IMR-90 (cell line): Measurements from ENCODE around the gene GARIN3.
"Not testable (repeated sequence)": the region's sequence is repeated elsewhere in the genome, so short reads cannot be mapped to it uniquely, and the experiment has no call there.

ENCODE experiments used
- CEBPB ChIP-seq: IDR thresholded peaks from 2 replicates; pipeline ENCODE4 v1.6.1; 2012; ENCODE audit warnings: low read depth, low read length, improper control_type of control experiment
- CHD1 ChIP-seq: IDR thresholded peaks from 2 replicates; pipeline ENCODE4 v1.6.1; 2012; ENCODE audit warnings: low read depth, low read length, improper control_type of control experiment
- MXI1 ChIP-seq: IDR thresholded peaks from 2 replicates; pipeline ENCODE4 v1.6.1; 2012; ENCODE audit warnings: low read depth, mild to moderate bottlenecking, low read length, moderate library complexity, borderline replicate concordance
- POLR2A ChIP-seq: IDR thresholded peaks from 2 replicates; pipeline ENCODE4 v1.6.1; 2012; ENCODE audit warnings: mild to moderate bottlenecking, low read depth, low read length
- RAD21 ChIP-seq: IDR thresholded peaks from 2 replicates; pipeline ENCODE4 v1.6.1; 2012; ENCODE audit warnings: low read length, improper control_type of control experiment
- RCOR1 ChIP-seq: IDR thresholded peaks from 2 replicates; pipeline ENCODE4 v1.6.1; 2012; ENCODE audit warnings: mild to moderate bottlenecking, low read length, improper control_type of control experiment; ENCODE audit not compliant: insufficient replicate concordance
- SMC3 ChIP-seq: fragments of 150-350 bp; IDR thresholded peaks from 2 replicates; pipeline ENCODE4 v1.6.1; 2016; ENCODE audit warnings: low read depth, mild to moderate bottlenecking, antibody characterized with exemption, low read length, moderate library complexity
- TF ChIP-seq, protein P1 (sequence below): conservative IDR thresholded peaks from 2 replicates; pipeline ENCODE4 v1.5.1; 2012; ENCODE audit warnings: mild to moderate bottlenecking, low read depth, low read length, improper control_type of control experiment

DNA sequence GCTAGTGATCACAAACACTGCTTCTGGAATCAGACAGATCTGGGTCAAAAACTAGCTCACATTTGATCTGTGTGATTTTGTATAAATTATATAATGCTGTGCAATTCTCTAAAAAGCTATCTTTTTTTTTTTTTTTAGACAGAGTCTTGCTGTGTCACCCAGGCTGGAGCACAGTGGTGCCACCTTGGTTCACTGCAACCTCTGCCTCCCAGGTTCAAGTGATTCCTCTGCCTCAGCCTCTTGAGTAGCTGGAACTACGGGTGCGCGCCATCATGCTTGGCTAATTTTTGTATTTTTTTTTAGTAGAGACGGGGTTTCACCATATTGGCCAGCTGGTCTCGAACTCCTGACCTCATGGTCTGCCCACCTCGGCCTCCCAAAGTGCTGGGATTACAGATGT lies 19.1 kb upstream of the GARIN3 start:
- TF ChIP-seq POLR2A, MXI1, RAD21, CHD1, CEBPB, RCOR1, SMC3: not testable (repeated sequence)
- TF ChIP-seq, protein P1, sequence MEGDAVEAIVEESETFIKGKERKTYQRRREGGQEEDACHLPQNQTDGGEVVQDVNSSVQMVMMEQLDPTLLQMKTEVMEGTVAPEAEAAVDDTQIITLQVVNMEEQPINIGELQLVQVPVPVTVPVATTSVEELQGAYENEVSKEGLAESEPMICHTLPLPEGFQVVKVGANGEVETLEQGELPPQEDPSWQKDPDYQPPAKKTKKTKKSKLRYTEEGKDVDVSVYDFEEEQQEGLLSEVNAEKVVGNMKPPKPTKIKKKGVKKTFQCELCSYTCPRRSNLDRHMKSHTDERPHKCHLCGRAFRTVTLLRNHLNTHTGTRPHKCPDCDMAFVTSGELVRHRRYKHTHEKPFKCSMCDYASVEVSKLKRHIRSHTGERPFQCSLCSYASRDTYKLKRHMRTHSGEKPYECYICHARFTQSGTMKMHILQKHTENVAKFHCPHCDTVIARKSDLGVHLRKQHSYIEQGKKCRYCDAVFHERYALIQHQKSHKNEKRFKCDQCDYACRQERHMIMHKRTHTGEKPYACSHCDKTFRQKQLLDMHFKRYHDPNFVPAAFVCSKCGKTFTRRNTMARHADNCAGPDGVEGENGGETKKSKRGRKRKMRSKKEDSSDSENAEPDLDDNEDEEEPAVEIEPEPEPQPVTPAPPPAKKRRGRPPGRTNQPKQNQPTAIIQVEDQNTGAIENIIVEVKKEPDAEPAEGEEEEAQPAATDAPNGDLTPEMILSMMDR = not testable (repeated sequence)
